IMR-90 (cell line): ENCODE measurements around the gene NF2.

Experiments used
- BHLHE40 ChIP-seq: fragments of 150-350 bp; IDR thresholded peaks from 2 replicates; pipeline ENCODE4 v1.6.1; 2016; ENCODE audit warnings: mild to moderate bottlenecking, low read depth, low read length
- CEBPB ChIP-seq: IDR thresholded peaks from 2 replicates; pipeline ENCODE4 v1.6.1; 2012; ENCODE audit warnings: low read depth, low read length, improper control_type of control experiment
- CHD1 ChIP-seq: IDR thresholded peaks from 2 replicates; pipeline ENCODE4 v1.6.1; 2012; ENCODE audit warnings: low read depth, low read length, improper control_type of control experiment
- CTCF ChIP-seq: conservative IDR thresholded peaks from 2 replicates; pipeline ENCODE4 v1.5.1; 2012; ENCODE audit warnings: mild to moderate bottlenecking, low read depth, low read length, improper control_type of control experiment
- ELK1 ChIP-seq: fragments of 150-350 bp; IDR thresholded peaks from 2 replicates; pipeline ENCODE4 v1.6.1; 2016; ENCODE audit warnings: low read depth, mild to moderate bottlenecking, low read length, moderate library complexity, borderline replicate concordance
- MAZ ChIP-seq: IDR thresholded peaks from 2 replicates; pipeline ENCODE4 v1.6.1; 2012; ENCODE audit warnings: low read depth, mild to moderate bottlenecking, low read length, improper control_type of control experiment, moderate library complexity, borderline replicate concordance
- POLR2A ChIP-seq: IDR thresholded peaks from 2 replicates; pipeline ENCODE4 v1.6.1; 2012; ENCODE audit warnings: mild to moderate bottlenecking, low read depth, low read length
- RCOR1 ChIP-seq: IDR thresholded peaks from 2 replicates; pipeline ENCODE4 v1.6.1; 2012; ENCODE audit warnings: mild to moderate bottlenecking, low read length, improper control_type of control experiment; ENCODE audit not compliant: insufficient replicate concordance
- RFX5 ChIP-seq: IDR thresholded peaks from 2 replicates; pipeline ENCODE4 v1.8.0; 2012; ENCODE audit warnings: low read depth, mild to moderate bottlenecking, low read length, moderate library complexity
- SMC3 ChIP-seq: fragments of 150-350 bp; IDR thresholded peaks from 2 replicates; pipeline ENCODE4 v1.6.1; 2016; ENCODE audit warnings: low read depth, mild to moderate bottlenecking, antibody characterized with exemption, low read length, moderate library complexity
- USF2 ChIP-seq: fragments of 150-350 bp; IDR thresholded peaks from 2 replicates; pipeline ENCODE4 v1.6.1; 2017; ENCODE audit warnings: mild to moderate bottlenecking, antibody characterized with exemption, low read length, low read depth

- TF ChIP-seq CTCF = no peak
- TF ChIP-seq BHLHE40 = no peak
- no peak for TF ChIP-seq MAZ
- TF ChIP-seq RFX5 = no peak
- no peak for TF ChIP-seq POLR2A
- TF ChIP-seq USF2 = no peak
- no peak for TF ChIP-seq RCOR1
- TF ChIP-seq SMC3 = no peak
- no peak for TF ChIP-seq ELK1
- no peak for TF ChIP-seq CEBPB
- TF ChIP-seq CHD1 = no peak
Measured at GRCh38 chr22:29651652-29652051, 48.2 kb downstream of the NF2 start.
